Transverse colon (tissue), 3 donors: ENCODE results near the gene CALN1.

Experiments used
- EP300 ChIP-seq: sonication (generic); formaldehyde crosslinking; IDR thresholded peaks from one replicate; pipeline ENCODE4 v1.6.1; 2017; ENCODE audit warnings: antibody characterized with exemption, low read depth
- POLR2A ChIP-seq: fragments of 450-650 bp; IDR thresholded peaks from one replicate; pipeline ENCODE4 v1.6.1; 2016; ENCODE audit warnings: antibody characterized with exemption, mild to moderate bottlenecking, moderate library complexity
- POLR2AphosphoS5 ChIP-seq, 3 donors: sonication (generic); formaldehyde crosslinking; IDR thresholded peaks; one replicate each; pipeline ENCODE4 v1.6.1; 2016; ENCODE audit warnings: antibody characterized with exemption in 3 of 3

GRCh38 chr7:71865172-71865571, 547.0 kb downstream of the CALN1 start:
- no peak for TF ChIP-seq POLR2A
- TF ChIP-seq EP300 = no peak
- no peak for TF ChIP-seq POLR2AphosphoS5 (IDR thresholded peaks at IDR 0.05)
